ENCODE data around the gene SUN5.

SUN5 gene

DNA sequence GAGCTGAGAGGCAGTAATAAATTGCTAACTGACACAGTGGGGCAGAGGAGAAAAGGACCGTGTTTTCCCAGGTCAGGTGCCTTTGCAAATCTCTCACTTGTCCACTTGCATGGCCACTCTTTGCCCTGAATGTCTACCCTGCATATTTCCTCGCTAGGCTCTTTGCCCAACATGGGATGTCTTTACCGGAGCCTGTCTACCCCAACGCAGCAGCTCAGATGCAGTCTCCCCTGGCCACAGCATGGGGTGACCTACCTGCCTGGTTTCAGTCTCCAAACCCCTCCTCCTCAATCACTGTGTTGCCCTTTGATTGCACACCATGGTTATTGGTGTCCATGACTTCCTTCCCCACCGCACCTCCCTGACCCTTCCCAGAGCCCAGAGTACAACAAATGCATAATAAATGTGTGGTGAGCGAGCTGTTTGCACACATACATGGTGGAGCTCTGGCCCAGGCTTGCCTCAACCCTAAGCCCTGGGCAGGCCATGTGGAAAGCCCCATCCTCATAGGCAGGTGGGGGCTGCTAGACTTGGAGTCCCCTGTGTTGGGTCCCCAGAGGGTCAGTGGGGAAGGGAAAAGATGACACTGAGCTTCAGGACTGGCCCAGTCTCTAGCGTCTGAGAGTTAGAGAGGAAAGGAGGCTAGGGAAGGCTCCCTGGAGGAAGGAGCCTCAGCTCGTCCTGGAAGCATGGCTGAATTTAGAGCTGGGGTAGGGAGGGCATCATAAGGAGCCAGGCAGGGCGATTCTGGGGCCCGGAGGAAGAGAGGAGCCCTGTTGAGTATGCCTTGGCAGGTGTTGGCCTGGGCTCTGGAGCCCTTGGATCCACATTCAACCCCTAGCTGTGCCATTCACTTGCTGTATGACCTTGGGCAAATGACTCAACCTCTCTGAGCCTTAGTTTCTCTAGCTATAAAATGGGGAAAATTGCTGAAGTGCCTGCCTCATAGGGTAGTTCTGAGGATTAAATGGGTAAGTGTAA is 22.8 kb upstream of the SUN5 start:
- DNase-seq, result no peak

- DNase-seq, result no peak
These were observed 22.0 kb upstream of the SUN5 start for GRCh38 chr20:33026072-33026778.

DNA sequence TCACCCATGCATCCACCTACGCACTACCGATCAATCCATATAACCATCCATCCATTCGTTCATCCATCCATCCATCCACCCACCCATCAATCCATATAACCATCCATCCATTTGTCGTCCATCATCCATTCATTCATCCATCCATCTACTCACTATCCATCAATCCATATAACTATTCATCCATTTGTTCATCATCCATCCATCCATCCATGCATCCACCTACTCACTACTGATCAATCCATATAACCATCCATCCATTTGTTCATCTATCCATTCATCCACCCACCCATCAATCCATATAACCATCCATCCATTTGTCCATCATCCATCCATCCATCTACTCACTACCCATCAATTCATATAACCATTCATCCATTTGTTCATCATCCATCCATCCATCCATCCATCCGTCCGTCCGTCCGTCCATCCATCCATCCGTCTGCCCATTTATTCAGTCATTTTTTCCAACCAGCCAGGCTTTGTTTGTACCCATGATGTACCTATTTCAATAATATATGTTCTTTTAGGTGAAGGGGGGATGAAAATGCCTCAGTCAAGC is 21.2 kb upstream of the SUN5 start:
- no peak for DNase-seq

GRCh38 chr20:33024609-33025317 is 20.5 kb upstream of the SUN5 start:
- no peak for DNase-seq

- DNase-seq, result no peak
These were observed 20.0 kb upstream of the SUN5 start for GRCh38 chr20:33024243-33024560.

DNA sequence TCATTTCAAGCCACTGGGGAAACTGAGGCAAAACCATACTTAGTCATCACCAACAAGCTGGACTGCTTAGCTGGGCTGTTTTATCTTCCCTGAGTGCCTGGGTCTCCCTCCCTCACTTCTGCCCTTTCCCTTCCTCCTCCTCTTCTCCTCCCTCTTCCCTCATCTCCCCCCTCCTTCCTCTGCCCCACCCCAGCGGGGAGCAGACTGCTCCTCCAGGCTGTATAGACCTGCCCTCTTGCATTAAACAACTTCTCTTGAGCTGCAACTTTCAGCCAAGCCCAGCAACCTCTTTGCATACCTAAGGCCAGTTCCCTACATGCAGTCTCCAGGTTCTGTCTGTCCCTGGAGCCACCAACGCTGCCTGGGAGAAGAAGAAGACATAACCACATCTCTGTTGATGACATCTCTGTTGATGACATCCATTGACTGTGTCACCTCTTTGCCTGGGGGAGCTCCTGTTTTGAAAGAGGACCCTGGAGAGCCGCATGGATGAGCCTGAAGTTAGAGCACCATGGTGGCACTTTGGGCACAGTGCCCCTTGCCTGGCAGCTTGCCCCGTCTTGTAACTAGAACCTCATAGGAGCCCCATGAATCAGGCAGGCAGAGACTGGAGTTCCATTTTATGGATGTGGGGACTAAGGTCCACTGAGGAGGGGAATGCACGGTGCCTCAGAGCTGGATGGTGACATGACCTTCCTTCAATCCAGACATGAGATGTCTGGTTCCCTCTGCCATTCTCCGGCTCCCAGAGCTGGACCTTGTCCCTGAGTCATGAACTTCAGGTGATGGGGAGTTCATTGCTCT is 19.4 kb upstream of the SUN5 start:
- DNase-seq, result no peak

- DNase-seq, result no peak
These were observed 18.6 kb upstream of the SUN5 start for GRCh38 chr20:33022694-33023438.

GRCh38 chr20:33022289-33022688 is 18.1 kb upstream of the SUN5 start:
- no peak for DNase-seq

DNA sequence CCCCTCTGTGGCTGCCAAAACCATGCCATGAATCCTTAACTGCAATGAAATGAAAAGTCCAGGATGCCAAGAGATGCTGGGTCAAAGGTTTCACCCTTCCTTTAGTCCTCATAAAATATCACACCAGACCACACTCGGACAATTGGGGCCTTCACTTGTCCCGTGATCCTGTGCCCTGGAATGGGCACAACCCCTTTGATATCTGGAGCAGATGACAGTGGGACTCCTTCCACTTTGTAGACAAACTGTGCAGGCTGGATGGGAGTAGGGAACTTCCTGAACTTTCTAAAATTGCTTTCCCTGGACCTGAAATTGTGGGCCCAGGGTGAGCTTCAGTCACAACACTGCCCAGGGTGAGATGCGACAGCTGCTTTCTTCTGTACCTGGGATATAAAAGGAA is 17.6 kb upstream of the SUN5 start:
- DNase-seq, result no peak

DNA sequence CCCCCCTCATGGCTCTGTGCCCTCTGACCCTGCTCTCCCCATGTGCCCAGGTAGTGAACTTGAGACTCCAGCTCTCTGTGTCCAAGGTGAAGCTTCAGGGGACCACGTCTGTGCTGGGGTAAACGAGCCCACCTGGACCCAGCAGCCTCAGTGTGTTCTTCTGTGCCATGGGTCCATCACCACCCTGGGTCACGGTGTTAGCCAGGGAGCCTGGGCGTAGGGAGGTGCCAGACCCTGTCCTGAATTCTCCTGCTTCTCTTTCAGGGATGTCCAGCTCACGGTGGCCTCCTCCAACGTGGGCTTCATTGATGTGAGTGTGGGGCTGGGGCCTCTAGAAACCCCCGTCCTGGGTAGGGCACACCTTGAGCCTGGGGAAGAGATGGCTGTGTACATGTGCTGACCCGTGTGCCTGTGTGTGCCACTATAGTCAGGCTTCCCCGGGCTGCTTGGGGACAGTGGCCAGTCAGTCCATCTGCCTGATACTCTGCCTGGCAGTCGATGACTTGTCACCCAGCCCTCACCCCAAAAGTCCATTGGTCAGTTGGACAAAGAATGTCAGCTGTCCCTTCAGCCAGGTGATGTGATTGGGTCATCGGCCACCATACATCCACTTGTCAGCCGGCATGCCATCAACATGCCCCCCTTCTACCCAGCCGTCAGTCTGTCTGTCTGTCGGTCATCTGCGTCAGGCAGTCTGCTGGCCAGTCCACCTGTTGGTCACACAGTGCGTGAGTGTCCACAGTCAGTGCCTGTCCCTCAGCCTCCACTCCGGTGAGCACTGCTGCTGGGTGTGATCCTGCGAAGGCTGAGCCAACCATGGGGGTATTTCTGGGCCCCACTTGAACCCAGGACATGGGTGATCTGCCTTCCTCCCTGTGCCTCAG is 16.3 kb upstream of the SUN5 start:
- DNase-seq, result no peak

DNA sequence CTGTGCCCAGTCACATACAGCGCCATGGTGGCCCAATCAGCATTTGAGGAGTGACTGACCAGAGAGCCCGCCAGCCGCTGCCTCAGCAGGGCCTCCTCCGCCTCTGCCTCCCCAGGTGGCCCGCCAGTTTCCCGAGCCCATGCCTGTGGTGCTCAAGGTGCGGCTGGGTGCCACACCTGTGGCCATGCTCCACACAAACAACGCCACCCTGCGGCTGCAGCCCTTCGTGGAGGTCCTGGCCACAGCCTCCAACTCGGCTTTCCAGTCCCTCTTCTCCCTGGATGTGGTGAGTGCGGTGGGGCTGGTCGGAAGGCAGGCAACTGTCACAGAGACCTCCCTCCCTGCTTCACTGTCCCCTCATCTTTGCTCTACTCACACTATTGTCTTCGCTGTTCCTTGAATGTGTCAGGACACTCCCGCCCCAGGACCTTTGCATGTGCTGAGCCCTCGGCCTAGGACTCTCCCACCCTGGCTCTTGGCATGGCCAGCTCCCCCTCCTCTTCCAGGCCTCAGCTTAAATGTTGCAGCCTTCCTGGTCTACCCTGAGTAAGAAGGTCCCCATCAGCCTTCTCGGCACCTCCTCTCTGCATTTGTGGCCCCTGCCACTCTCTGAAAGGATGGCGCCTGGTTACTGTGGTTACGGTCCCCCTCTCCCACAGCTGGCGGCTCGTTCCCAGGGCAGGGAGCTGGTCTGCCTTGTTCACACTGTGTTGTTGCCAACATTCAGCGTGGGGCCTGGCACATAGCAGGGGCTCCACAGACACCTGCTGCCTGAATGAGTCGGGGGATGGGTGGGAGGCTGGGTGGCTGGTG is 15.4 kb upstream of the SUN5 start:
- DNase-seq, result no peak

DNA sequence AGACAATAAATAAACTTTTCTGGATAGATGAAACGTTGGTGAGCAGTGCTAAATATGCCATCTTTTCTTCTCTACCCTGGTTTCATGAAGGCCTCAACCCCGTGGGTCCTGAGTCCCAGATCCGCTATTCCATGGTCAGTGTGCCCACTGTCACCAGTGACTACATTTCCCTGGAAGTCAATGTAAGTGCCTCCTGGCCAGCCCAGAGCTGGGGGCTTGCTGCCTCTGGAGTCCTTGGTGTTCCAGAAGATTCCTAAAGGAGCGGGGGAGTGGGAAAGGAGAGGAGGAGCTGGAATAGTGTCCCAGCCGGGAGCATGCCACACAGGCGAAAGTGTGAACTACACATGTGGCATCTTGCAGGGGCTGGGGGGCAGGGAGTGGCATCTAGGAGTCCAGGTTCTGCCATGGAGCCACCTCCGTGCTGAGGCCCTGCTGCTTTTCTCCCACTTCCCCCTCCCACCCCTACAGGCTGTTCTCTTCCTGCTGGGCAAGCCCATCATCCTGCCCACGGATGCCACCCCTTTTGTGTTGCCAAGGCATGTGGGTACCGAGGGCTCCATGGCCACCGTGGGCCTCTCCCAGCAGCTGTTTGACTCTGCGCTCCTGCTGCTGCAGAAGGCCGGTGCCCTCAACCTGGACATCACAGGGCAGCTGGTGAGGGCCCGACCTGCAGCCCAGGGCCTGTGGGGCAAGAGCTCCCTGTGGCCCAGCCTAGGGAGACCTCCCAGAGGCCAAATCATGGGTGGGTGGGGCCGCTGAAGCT is 14.1 kb upstream of the SUN5 start:
- DNase-seq, result no peak

DNA sequence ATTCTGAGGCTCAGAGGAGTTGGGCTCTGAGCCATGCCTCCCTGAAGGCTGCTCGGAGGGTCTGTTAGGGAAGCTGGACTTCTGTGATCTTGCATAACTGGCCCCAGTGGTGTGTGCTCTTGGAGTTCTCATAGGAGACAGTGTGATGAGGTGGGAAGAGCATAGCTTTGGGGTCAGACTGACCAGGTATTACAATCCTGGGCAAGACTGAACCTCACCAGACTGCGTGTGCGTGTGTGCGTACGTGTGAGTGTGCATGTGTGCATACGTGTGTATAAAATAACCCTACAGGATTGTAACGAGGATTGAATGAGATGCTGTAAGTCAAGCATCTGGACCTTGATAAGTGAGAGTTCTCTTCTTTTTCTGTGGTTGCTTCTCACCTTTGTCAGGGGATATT is 13.3 kb upstream of the SUN5 start:
- DNase-seq, result no peak

DNA sequence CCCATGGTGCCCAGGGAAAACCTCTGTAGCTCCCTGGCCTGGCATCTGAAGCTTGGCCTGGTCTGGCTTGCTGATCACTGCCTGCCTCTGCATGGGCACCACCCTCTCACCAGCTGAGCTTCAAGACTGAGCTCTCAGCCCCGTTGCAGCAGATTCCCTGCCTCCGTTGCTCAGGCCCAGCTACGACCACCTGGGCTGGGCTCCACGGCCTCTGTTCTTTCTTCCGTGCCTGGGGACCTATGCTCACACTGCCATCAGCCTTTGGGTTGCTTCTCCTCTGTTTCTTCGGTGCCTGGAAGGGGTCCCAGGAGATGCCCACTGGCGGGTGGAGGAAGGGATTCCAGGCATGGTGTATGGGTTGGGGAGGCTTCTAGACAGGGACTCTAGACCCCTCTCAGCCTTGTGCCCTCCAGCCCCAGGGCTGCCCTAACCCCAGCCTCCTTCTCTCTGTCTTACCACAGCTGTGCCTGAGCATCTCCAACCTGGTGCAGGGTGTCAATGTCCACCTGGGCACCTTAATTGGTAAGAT is 12.4 kb upstream of the SUN5 start:
- no peak for DNase-seq

- no peak for DNase-seq
These were observed 11.7 kb upstream of the SUN5 start for GRCh38 chr20:33015700-33016580.

GRCh38 chr20:33015114-33015484 is 10.9 kb upstream of the SUN5 start:
- no peak for DNase-seq

GRCh38 chr20:33014336-33015113 is 10.3 kb upstream of the SUN5 start:
- DNase-seq, result no peak

All from NCI-H1930 (cell line).